Ascending aorta (tissue), 2 donors: Measurements from ENCODE around the gene SLC44A1. TPM values are rescaled to one million over a fixed set of nuclear protein-coding genes. Genes with fewer than 3 reads are reported as not detected.

Experiments used
- DNase-seq, 2 donors: peaks; one replicate each; pipeline ENCODE4 v3.0.0-alpha.2; 2019; ENCODE audit warnings: low spot score in 2 of 2
- H3K27ac ChIP-seq, 2 donors: fragments of 200-600 bp; sonication (generic); one replicate each; pipeline ENCODE4 v1.5.1; 2016 to 2017; ENCODE audit warnings: mild to moderate bottlenecking in 1 of 2
- H3K27me3 ChIP-seq: fragments of 200-600 bp; sonication (generic); one replicate; pipeline ENCODE4 v1.5.1; 2017
- H3K36me3 ChIP-seq, 2 donors: fragments of 200-600 bp; sonication (generic); one replicate each; pipeline ENCODE4 v1.5.1; 2016
- H3K4me1 ChIP-seq, 2 donors: fragments of 200-600 bp; sonication (generic); one replicate each; pipeline ENCODE4 v1.5.1; 2016 to 2017; ENCODE audit warnings: mild to moderate bottlenecking in 1 of 2
- H3K4me3 ChIP-seq, 2 donors: fragments of 200-600 bp; sonication (generic); one replicate each; pipeline ENCODE4 v1.5.1; 2016 to 2017; ENCODE audit warnings: mild to moderate bottlenecking in 1 of 2
- H3K9me3 ChIP-seq, 2 donors: fragments of 200-600 bp; sonication (generic); one replicate each; pipeline ENCODE4 v1.5.1; 2016
- CTCF ChIP-seq, 3 experiments: fragments of 200-600 bp in 2 of 3; fragments of 450-650 bp in 1 of 3; sonication (generic) in 2 of 3; IDR thresholded peaks; one replicate each; pipeline ENCODE4 v1.5.1; 2016 to 2019; ENCODE audit warnings: antibody characterized with exemption in 3 of 3, mild to moderate bottlenecking in 1 of 3, moderate library complexity in 1 of 3
- intact Hi-C: fragments of 100-400 bp; cut with DNase I; formaldehyde crosslinking; loops from one replicate; pipeline ENCODE4 v1.15.1; 2023
- total RNA-seq: library from RNA; depleted of rRNA; stranded (reverse); fragments of >200 nt; gene quantifications from one replicate; pipeline ENCODE4 v1.1.0, GENCODE V29; 2016

SLC44A1 gene
- total RNA-seq, 1 donor from 2014 or later, result 26.5 TPM

- no peak for DNase-seq
- H3K27ac ChIP-seq, result no peak overlapping the region
- H3K4me1 ChIP-seq, result no peaks in the 10 kb centered on the region
- no peaks in the 10 kb centered on the region for H3K27me3 ChIP-seq
- H3K36me3 ChIP-seq, result no peaks in the 10 kb centered on the region
- H3K4me3 ChIP-seq, result no peak overlapping the region
- no peaks in the 10 kb centered on the region for H3K9me3 ChIP-seq
- intact Hi-C loops, result loop anchor here (5.0 kb wide), 1 partner anchor 53 kb away; no protein-coding TSS in a partner anchor
- TF ChIP-seq CTCF (IDR thresholded peaks at IDR 0.05), result no peak
These were observed 235.4 kb downstream of the SLC44A1 start for GRCh38 chr9:105479846-105480245.

GRCh38 chr9:105483618-105484017, 239.2 kb downstream of the SLC44A1 start:
- Histone ChIP-seq H3K36me3 (no peaks in the 10 kb centered on the region), H3K4me1 (no peaks in the 10 kb centered on the region), H3K27ac (no peak overlapping the region), H3K27me3 (no peaks in the 10 kb centered on the region), H3K4me3 (no peak overlapping the region), H3K9me3 (no peaks in the 10 kb centered on the region)
- intact Hi-C loops, result no loop called here
- TF ChIP-seq CTCF (IDR thresholded peaks at IDR 0.05), result no peak
- DNase-seq, result no peak

GRCh38 chr9:105484226-105484625, 239.8 kb downstream of the SLC44A1 start:
- Histone ChIP-seq H3K9me3 (no peaks in the 10 kb centered on the region), H3K36me3 (no peaks in the 10 kb centered on the region), H3K27me3 (no peaks in the 10 kb centered on the region), H3K27ac (no peak overlapping the region), H3K4me3 (no peak overlapping the region), H3K4me1 (no peaks in the 10 kb centered on the region)
- TF ChIP-seq CTCF (IDR thresholded peaks at IDR 0.05), result no peak
- no peak for DNase-seq
- intact Hi-C loops, result no loop called here

GRCh38 chr9:105485131-105485530, 240.7 kb downstream of the SLC44A1 start:
- H3K36me3 ChIP-seq, result no peaks in the 10 kb centered on the region
- DNase-seq, result no peak
- H3K4me3 ChIP-seq, result no peak overlapping the region
- intact Hi-C loops, result no loop called here
- no peaks in the 10 kb centered on the region for H3K27me3 ChIP-seq
- no peaks in the 10 kb centered on the region for H3K4me1 ChIP-seq
- no peak overlapping the region for H3K27ac ChIP-seq
- no peak for TF ChIP-seq CTCF (IDR thresholded peaks at IDR 0.05)
- no peaks in the 10 kb centered on the region for H3K9me3 ChIP-seq

Other genes starting within 250 kb of the SLC44A1 start
- 0.43 TPM for gene FSD1L, start 203.4 kb downstream of the SLC44A1 start, total RNA-seq